A673 (cell line): ENCODE measurements around the gene AP3S1. TPM values are rescaled to one million over a fixed set of nuclear protein-coding genes. Genes with fewer than 3 reads are reported as not detected.

Experiments
- BruUV-seq: library from RNA; stranded (reverse); fragments of 400-500 nt; replicated peaks from 2 replicates; lab custom pipeline; 2021; lab: Mats Ljungman, UMichigan
- CTCF ChIA-PET: fragments of 300-600 bp; sonication (Branson Sonifier 250); formaldehyde crosslinking; loops from one replicate; lab custom pipeline; 2022; ENCODE audit warnings: antibody characterized with exemption; lab: Charles Lee
- POLR2A ChIA-PET: fragments of 300-600 bp; sonication (Branson Sonifier 250); formaldehyde crosslinking; loops from one replicate; lab custom pipeline; 2022; ENCODE audit warnings: antibody characterized with exemption; ENCODE audit not compliant: low non-redundant PET; lab: Charles Lee
- DNase-seq: peaks from one replicate; pipeline ENCODE4 v3.0.0-alpha.2; 2015; ENCODE audit warnings: low spot score
- H3K27ac ChIP-seq: fragments of 200-600 bp; sonication (generic); 2 replicates; pipeline ENCODE4 v1.5.1; 2016; ENCODE audit warnings: mixed run types, low read depth, mild to moderate bottlenecking, mixed read lengths, antibody characterized with exemption, low read length; ENCODE audit not compliant: poor library complexity, severe bottlenecking
- H3K27me3 ChIP-seq: fragments of 200-600 bp; sonication (generic); replicated peaks from 2 replicates; pipeline ENCODE4 v1.6.1; 2017; ENCODE audit warnings: mixed run types, low read depth, mild to moderate bottlenecking, mixed read lengths, antibody characterized with exemption, low read length; ENCODE audit not compliant: insufficient read depth, poor library complexity
- H3K36me3 ChIP-seq: fragments of 200-600 bp; sonication (generic); 2 replicates; pipeline ENCODE4 v1.6.1; 2016; ENCODE audit warnings: mixed run types, mild to moderate bottlenecking, mixed read lengths, antibody characterized with exemption, low read length; ENCODE audit not compliant: insufficient read depth, poor library complexity, severe bottlenecking
- H3K4me1 ChIP-seq: fragments of 200-600 bp; sonication (generic); 2 replicates; pipeline ENCODE4 v1.6.1; 2017; ENCODE audit warnings: mixed run types, mild to moderate bottlenecking, mixed read lengths, antibody characterized with exemption, low read length; ENCODE audit not compliant: insufficient read depth, poor library complexity, severe bottlenecking
- H3K4me3 ChIP-seq: fragments of 200-600 bp; sonication (generic); 2 replicates; pipeline ENCODE4 v1.5.1; 2016; ENCODE audit warnings: low read depth, mixed run types, mild to moderate bottlenecking, mixed read lengths, low read length; ENCODE audit not compliant: poor library complexity, severe bottlenecking
- H3K9me3 ChIP-seq: fragments of 200-600 bp; sonication (generic); 2 replicates; pipeline ENCODE4 v1.6.1; 2016; ENCODE audit warnings: mixed run types, low read depth, mild to moderate bottlenecking, mixed read lengths, antibody characterized with exemption, low read length; ENCODE audit not compliant: poor library complexity, severe bottlenecking
- EZH2 ChIP-seq: fragments of 200-600 bp; sonication (generic); IDR thresholded peaks from 2 replicates; pipeline ENCODE4 v1.6.1; 2017; ENCODE audit warnings: borderline replicate concordance, low read depth, mild to moderate bottlenecking, mixed read lengths, antibody characterized with exemption, low read length; ENCODE audit not compliant: poor library complexity, severe bottlenecking
- intact Hi-C: fragments of 100-400 bp; cut with micrococcal nuclease; formaldehyde crosslinking; loops from one replicate; pipeline ENCODE4 v1.10.0; 2022; ENCODE audit not compliant: unreplicated experiment
- total RNA-seq: library from RNA; stranded (reverse); gene quantifications from 2 replicates; pipeline ENCODE4 v1.2.3, GENCODE V29; 2021
- TF ChIP-seq, protein P1 (sequence below): fragments of 300-800, 200-600 bp; sonication (generic); conservative IDR thresholded peaks from 2 replicates; pipeline ENCODE4 v1.5.1; 2017; ENCODE audit warnings: low read depth, mild to moderate bottlenecking, antibody characterized with exemption, low read length, moderate library complexity, mixed read lengths

The AP3S1 gene
- total RNA-seq, 1 experiment from 2014 or later, result 66.9 TPM

DNA sequence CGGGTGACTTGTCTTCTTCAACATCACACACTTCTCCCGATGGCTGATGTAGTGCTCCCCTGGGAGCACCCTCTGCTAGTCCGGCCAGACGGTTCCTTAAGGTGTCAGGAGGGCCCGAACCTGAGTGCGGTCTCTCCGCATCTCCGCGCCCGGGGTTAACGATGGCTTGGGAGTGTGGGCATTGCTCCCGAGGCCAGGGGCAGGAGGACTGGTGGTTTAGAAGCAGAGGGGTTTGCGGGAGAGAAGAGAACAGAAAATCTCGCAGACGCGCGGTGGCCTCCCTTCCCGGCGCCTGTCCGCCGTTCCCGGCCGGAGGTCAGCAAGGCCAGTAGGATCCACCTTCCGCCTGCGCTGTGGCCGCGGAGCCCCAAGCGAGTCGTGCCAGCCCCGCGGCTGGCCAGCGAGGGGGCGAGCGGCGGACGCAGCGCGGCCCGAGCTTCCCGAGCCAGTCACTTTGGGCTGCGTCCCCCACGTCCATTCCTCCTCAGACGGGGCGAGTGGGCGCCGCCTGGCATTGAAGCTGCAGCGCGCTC lies 26.0 kb upstream of the AP3S1 start:
- DNase-seq, result no peak
- H3K27ac ChIP-seq, result no peak overlapping the region
- CTCF ChIA-PET, result interaction anchor here (0.7 kb wide), 1 partner anchor 32 kb away, joined by 5 read pairs; no protein-coding TSS in a partner anchor
- POLR2A ChIA-PET, result no interaction called here
- intact Hi-C loops, result no loop called here
- no TSS peak for BruUV-seq
- H3K36me3 ChIP-seq, result no peaks in the 10 kb centered on the region
- peaks cover 67% of the 10 kb centered on the region for H3K27me3 ChIP-seq
- peak overlapping the region; percentile 52 for H3K4me3 ChIP-seq
- H3K4me1 ChIP-seq, result peaks cover 3% of the 10 kb centered on the region
- H3K9me3 ChIP-seq, result no peaks in the 10 kb centered on the region
- peak; percentile 86 for TF ChIP-seq EZH2
- TF ChIP-seq, protein P1, sequence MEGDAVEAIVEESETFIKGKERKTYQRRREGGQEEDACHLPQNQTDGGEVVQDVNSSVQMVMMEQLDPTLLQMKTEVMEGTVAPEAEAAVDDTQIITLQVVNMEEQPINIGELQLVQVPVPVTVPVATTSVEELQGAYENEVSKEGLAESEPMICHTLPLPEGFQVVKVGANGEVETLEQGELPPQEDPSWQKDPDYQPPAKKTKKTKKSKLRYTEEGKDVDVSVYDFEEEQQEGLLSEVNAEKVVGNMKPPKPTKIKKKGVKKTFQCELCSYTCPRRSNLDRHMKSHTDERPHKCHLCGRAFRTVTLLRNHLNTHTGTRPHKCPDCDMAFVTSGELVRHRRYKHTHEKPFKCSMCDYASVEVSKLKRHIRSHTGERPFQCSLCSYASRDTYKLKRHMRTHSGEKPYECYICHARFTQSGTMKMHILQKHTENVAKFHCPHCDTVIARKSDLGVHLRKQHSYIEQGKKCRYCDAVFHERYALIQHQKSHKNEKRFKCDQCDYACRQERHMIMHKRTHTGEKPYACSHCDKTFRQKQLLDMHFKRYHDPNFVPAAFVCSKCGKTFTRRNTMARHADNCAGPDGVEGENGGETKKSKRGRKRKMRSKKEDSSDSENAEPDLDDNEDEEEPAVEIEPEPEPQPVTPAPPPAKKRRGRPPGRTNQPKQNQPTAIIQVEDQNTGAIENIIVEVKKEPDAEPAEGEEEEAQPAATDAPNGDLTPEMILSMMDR, result no peak

DNA sequence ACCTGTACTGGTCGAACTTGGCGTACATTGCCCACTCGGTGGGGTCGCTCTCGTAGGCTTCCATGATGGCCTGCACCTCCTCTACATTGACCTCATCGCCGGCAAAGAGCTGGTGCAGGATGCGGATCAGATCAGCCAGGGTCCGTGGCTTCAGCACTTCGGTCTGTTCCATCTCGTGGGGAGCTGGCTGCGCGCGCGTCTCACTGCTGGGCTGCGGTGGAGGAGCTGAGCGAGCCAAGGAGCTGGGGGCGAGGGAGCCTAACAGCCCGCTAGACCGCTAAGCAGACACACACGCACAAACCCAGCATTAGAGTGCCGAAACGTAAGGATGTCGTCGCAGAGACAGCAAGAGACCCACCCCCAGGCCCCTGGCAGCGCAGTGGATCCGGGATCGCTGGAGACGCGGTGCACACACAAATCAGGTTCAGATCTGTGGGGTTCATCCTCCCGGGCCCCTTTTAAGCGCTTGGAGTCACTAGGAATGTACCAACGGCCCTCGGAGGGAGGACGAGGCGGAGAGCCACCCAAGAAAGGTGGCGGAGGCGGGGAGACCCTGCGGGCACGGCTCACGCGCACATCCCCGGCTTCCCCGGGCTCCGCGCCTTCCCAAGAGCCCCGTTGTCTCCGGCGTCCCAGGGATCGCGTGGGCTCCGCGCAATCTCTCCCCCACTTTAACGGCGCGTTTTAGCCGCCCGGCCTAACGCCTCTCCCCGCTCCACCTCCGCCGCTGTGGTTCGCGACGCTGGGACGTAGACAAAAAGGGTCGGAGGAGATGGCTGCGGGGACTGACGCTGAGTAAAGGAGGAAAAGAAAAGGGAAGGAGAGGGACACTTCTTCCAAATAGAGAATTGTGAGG lies 25.3 kb upstream of the AP3S1 start, which contains the start of gene CDO1:
Gene CDO1, minus strand, starts transcription at position 434 of the 856 bp plus-strand sequence. Its CDS starts 262 bp downstream, at position 172.
- H3K27me3 ChIP-seq, result peaks cover 72% of the 10 kb centered on the region
- peak within 1 kb of the TSS; percentile 52 for H3K4me3 ChIP-seq
- POLR2A ChIA-PET, result no interaction called here
- no peaks in the 10 kb centered on the region for H3K36me3 ChIP-seq
- BruUV-seq, result no TSS peak
- no peak within 1 kb of the TSS for H3K27ac ChIP-seq
- intact Hi-C loops, result no loop called here
- TF ChIP-seq, protein P1, result no peak
- peak; percentile 24 for TF ChIP-seq EZH2
- H3K4me1 ChIP-seq, result peaks cover 3% of the 10 kb centered on the region
- H3K9me3 ChIP-seq, result no peaks in the 10 kb centered on the region
- peak; percentile 56 for DNase-seq
- CTCF ChIA-PET, result interaction anchor here (0.7 kb wide), 1 partner anchor 33 kb away, joined by 5 read pairs; no protein-coding TSS in a partner anchor

DNA sequence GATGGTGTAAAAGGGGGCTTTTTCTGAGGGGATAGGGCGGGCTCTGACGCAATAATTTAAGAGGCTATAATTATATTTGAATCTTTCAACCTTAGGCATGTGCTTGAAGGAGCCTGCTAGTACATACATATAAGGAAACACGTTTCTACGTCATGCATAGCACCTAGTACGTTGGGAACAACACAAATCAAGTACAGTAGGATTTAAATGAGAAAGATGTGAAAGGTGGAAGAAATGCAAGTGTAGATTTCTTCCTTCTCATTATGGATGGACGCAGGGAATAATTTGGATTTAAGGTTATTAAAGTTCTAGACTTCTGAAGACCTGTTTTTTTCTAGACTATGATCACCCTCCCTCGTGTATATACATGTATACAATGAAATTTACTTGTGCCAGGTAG lies 24.3 kb upstream of the AP3S1 start:
- no peak for TF ChIP-seq EZH2
- TF ChIP-seq, protein P1, result no peak
- Histone ChIP-seq H3K4me1 (peaks cover 3% of the 10 kb centered on the region), H3K9me3 (no peaks in the 10 kb centered on the region), H3K27me3 (peaks cover 68% of the 10 kb centered on the region), H3K4me3 (peak overlapping the region; percentile 52), H3K36me3 (no peaks in the 10 kb centered on the region), H3K27ac (no peak overlapping the region)
- DNase-seq, result no peak
- POLR2A ChIA-PET, result no interaction called here
- intact Hi-C loops, result no loop called here
- BruUV-seq, result no TSS peak
- CTCF ChIA-PET, result no interaction called here
